PC-9 (cell line): ENCODE measurements around the gene MEX3C.

Experiments used
- EZH2 ChIP-seq: fragments of 200-600 bp; sonication (generic); IDR thresholded peaks from 2 replicates; pipeline ENCODE4 v1.8.0; 2017; ENCODE audit warnings: antibody characterized with exemption, low read depth
- TF ChIP-seq, protein P1 (sequence below): fragments of 200-600 bp; sonication (generic); conservative IDR thresholded peaks from 2 replicates; pipeline ENCODE4 v1.6.1; 2017; ENCODE audit warnings: mixed run types, antibody characterized with exemption, mild to moderate bottlenecking, moderate library complexity

DNA sequence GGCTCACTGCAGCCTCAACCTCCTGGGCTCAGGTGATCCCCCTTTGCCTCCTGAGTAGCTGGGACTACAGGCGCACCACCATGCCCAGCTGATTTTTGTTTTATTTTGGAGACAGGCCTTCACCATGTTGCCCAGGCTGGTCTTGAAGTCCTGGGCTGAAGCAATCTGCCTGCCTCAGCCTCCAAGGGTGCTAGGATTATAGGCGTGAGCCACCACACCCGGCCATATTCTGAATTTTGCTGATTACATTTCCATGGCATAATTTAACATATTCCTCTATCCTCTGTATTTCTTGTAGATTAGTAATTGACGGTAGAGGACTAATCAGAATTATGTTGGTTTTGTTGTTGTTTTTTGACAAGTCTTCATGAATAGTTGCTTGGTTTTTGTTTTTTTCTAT lies 50.6 kb downstream of the MEX3C start:
- TF ChIP-seq, protein P1, sequence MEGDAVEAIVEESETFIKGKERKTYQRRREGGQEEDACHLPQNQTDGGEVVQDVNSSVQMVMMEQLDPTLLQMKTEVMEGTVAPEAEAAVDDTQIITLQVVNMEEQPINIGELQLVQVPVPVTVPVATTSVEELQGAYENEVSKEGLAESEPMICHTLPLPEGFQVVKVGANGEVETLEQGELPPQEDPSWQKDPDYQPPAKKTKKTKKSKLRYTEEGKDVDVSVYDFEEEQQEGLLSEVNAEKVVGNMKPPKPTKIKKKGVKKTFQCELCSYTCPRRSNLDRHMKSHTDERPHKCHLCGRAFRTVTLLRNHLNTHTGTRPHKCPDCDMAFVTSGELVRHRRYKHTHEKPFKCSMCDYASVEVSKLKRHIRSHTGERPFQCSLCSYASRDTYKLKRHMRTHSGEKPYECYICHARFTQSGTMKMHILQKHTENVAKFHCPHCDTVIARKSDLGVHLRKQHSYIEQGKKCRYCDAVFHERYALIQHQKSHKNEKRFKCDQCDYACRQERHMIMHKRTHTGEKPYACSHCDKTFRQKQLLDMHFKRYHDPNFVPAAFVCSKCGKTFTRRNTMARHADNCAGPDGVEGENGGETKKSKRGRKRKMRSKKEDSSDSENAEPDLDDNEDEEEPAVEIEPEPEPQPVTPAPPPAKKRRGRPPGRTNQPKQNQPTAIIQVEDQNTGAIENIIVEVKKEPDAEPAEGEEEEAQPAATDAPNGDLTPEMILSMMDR = no peak
- no peak for TF ChIP-seq EZH2
